Stomach (tissue), 4 donors: ENCODE data around the gene OXCT1.

Experiments
- CTCF ChIP-seq, 7 experiments: fragments of 450-650 bp in 4 of 7; fragments of 200-600 bp in 3 of 7; sonication (generic) in 3 of 7; IDR thresholded peaks; one replicate each; pipeline ENCODE4 v1.5.1; 2016 to 2019; ENCODE audit warnings: antibody characterized with exemption in 7 of 7, control low read depth in 2 of 7, mild to moderate bottlenecking in 1 of 7
- EP300 ChIP-seq: sonication (generic); formaldehyde crosslinking; IDR thresholded peaks from one replicate; pipeline ENCODE4 v1.6.1; 2017; ENCODE audit warnings: antibody characterized with exemption
- POLR2A ChIP-seq, 4 donors: fragments of 450-650 bp; IDR thresholded peaks; one replicate each; pipeline ENCODE4 v1.6.1; 2016; ENCODE audit warnings: antibody characterized with exemption in 4 of 4, control low read depth in 2 of 4, mild to moderate bottlenecking in 1 of 4, moderate library complexity in 1 of 4
- POLR2AphosphoS5 ChIP-seq, 3 donors: sonication (generic); formaldehyde crosslinking; IDR thresholded peaks; one replicate each; pipeline ENCODE4 v1.6.1; 2016; ENCODE audit warnings: antibody characterized with exemption in 3 of 3

GRCh38 chr5:41747301-41747700, 122.9 kb downstream of the OXCT1 start:
- TF ChIP-seq CTCF (IDR thresholded peaks at IDR 0.05): no peak
- no peak for TF ChIP-seq EP300
- TF ChIP-seq POLR2AphosphoS5 (IDR thresholded peaks at IDR 0.05): no peak
- TF ChIP-seq POLR2A (IDR thresholded peaks at IDR 0.05): no peak
